HCT116 (cell line): Measurements from ENCODE around the gene TCIRG1. TPM values are rescaled to one million over a fixed set of nuclear protein-coding genes. Genes with fewer than 3 reads are reported as not detected.

ENCODE experiments used
- ATAC-seq: fragments of 200-7000 bp; cut with Tn5 transposase; 2 replicates; pipeline ENCODE4 v1.9.1; 2020; ENCODE audit warnings: mild to moderate bottlenecking, moderate library complexity
- BruUV-seq: library from RNA; stranded (reverse); fragments of 400-500 nt; replicated peaks from 2 replicates; lab custom pipeline; 2021; lab: Mats Ljungman, UMichigan
- CTCF ChIA-PET: fragments of 300-600 bp; sonication (Branson Sonifier 250); formaldehyde crosslinking; loops from one replicate; lab custom pipeline; 2021; ENCODE audit warnings: antibody characterized with exemption; lab: Charles Lee
- POLR2A ChIA-PET: fragments of 300-600, 350-600 bp; sonication (Branson Sonifier 250); formaldehyde crosslinking; loops from one replicate; lab custom pipeline; 2021; ENCODE audit warnings: antibody characterized with exemption; lab: Charles Lee
- RAD21 ChIA-PET, 2 experiments: fragments of 300-600 bp; sonication (Branson Sonifier 250); formaldehyde crosslinking; loops; one replicate each; lab custom pipeline; 2023; ENCODE audit warnings: low total read pairs in 2 of 2; ENCODE audit not compliant: uncharacterized antibody in 2 of 2, unreplicated experiment in 2 of 2, low non-redundant PET in 1 of 2; lab: Charles Lee
- DNase-seq: peaks from one replicate; pipeline ENCODE4 v3.0.0-alpha.2; 2010; ENCODE audit warnings: low read depth, low spot score
- H2AFZ ChIP-seq: fragments of 200-600 bp; shearing (Covaris generic), sonication (generic); 2 replicates; pipeline ENCODE4 v1.6.1; 2017; ENCODE audit warnings: low read depth, mixed run types, mixed read lengths, antibody characterized with exemption, low read length; ENCODE audit not compliant: poor library complexity, severe bottlenecking
- H3K27ac ChIP-seq: 2 replicates; pipeline ENCODE4 v1.5.1; 2012; ENCODE audit warnings: low read depth, low read length
- H3K27me3 ChIP-seq: fragments of 200-600 bp; sonication (generic); 2 replicates; pipeline ENCODE4 v1.6.1; 2016; ENCODE audit warnings: mixed run types, low read length, mixed read lengths; ENCODE audit not compliant: insufficient read depth
- H3K36me3 ChIP-seq, 2 experiments: fragments of 200-500 bp in 1 of 2; fragments of 200-600 bp in 1 of 2; sonication (Bioruptor generic) in 1 of 2; sonication (generic) in 1 of 2; 2 replicates each; pipeline versions ENCODE4 v1.5.1 to v1.6.1; 2014 to 2016; ENCODE audit warnings: low read length in 2 of 2, inconsistent platforms in 1 of 2, mixed read lengths in 1 of 2, mixed run types in 1 of 2; ENCODE audit not compliant: insufficient read depth in 2 of 2, control insufficient read depth in 1 of 2
- H3K4me1 ChIP-seq, 2 experiments: fragments of 200-600 bp in 1 of 2; sonication (generic) in 1 of 2; 2 replicates each; pipeline versions ENCODE4 v1.5.1 to v1.6.1; 2012 to 2017; ENCODE audit warnings: low read length in 2 of 2, inconsistent platforms in 1 of 2, mild to moderate bottlenecking in 1 of 2, mixed read lengths in 1 of 2, mixed run types in 1 of 2, moderate library complexity in 1 of 2; ENCODE audit not compliant: insufficient read depth in 2 of 2, control insufficient read depth in 1 of 2
- H3K4me2 ChIP-seq: fragments of 200-600 bp; sonication (generic); 2 replicates; pipeline ENCODE4 v1.6.1; 2017; ENCODE audit warnings: mixed run types, low read length, mixed read lengths
- H3K4me3 ChIP-seq, 2 experiments: fragments of 200-600 bp in 1 of 2; sonication (generic) in 1 of 2; replicated peaks in 1 of 2; 2 replicates each; pipeline ENCODE4 v1.5.1; 2011 to 2016; ENCODE audit warnings: low read length in 2 of 2, control low read depth in 1 of 2, low read depth in 1 of 2, mild to moderate bottlenecking in 1 of 2, mixed read lengths in 1 of 2, mixed run types in 1 of 2
- H3K79me2 ChIP-seq: fragments of 200-600 bp; sonication (generic); 2 replicates; pipeline ENCODE4 v1.6.1; 2017; ENCODE audit warnings: mild to moderate bottlenecking, mixed run types, low read length, moderate library complexity, mixed read lengths; ENCODE audit not compliant: insufficient read depth
- H3K9ac ChIP-seq: fragments of 200-600 bp; sonication (generic); 2 replicates; pipeline ENCODE4 v1.6.1; 2016; ENCODE audit warnings: low read length, mixed read lengths
- H3K9me2 ChIP-seq: fragments of 200-600 bp; sonication (generic), shearing (Covaris generic); 2 replicates; pipeline ENCODE4 v1.6.1; 2017; ENCODE audit warnings: mixed run types, mild to moderate bottlenecking, moderate library complexity; ENCODE audit not compliant: insufficient read depth
- H3K9me3 ChIP-seq, 2 experiments: fragments of 200-500 bp in 1 of 2; fragments of 200-600 bp in 1 of 2; sonication (Bioruptor generic) in 1 of 2; sonication (generic) in 1 of 2; 2 replicates each; pipeline ENCODE4 v1.6.1; 2014 to 2017; ENCODE audit warnings: low read length in 2 of 2, mixed read lengths in 2 of 2, inconsistent platforms in 1 of 2, low read depth in 1 of 2, mild to moderate bottlenecking in 1 of 2, mixed run types in 1 of 2, moderate library complexity in 1 of 2; ENCODE audit not compliant: control insufficient read depth in 1 of 2, insufficient read depth in 1 of 2
- H4K20me1 ChIP-seq: fragments of 200-600 bp; sonication (generic), shearing (Covaris generic); 2 replicates; pipeline ENCODE4 v1.6.1; 2017; ENCODE audit warnings: mixed run types, mild to moderate bottlenecking, moderate library complexity; ENCODE audit not compliant: insufficient read depth
- EGR1 ChIP-seq: IDR thresholded peaks from 2 replicates; pipeline ENCODE4 v1.6.1; 2012; ENCODE audit warnings: low read depth
- ELF1 ChIP-seq: IDR thresholded peaks from 2 replicates; pipeline ENCODE4 v1.6.1; 2012; ENCODE audit warnings: low read depth, borderline replicate concordance
- EZH2 ChIP-seq: fragments of 200-600 bp; sonication (generic); IDR thresholded peaks from 2 replicates; pipeline ENCODE4 v1.6.1; 2017; ENCODE audit warnings: antibody characterized with exemption, mixed run types
- FOSL1 ChIP-seq: IDR thresholded peaks from 2 replicates; pipeline ENCODE4 v1.6.1; 2012; ENCODE audit warnings: low read depth
- JUND ChIP-seq: IDR thresholded peaks from 2 replicates; pipeline ENCODE4 v1.6.1; 2012
- RAD21 ChIP-seq: IDR thresholded peaks from 2 replicates; pipeline ENCODE4 v1.6.1; 2012; ENCODE audit warnings: low read depth, mild to moderate bottlenecking
- REST ChIP-seq: IDR thresholded peaks from 2 replicates; pipeline ENCODE4 v1.6.1; 2012; ENCODE audit warnings: low read depth
- SRF ChIP-seq: IDR thresholded peaks from 2 replicates; pipeline ENCODE4 v1.6.1; 2012; ENCODE audit warnings: low read depth
- ZFX ChIP-seq: fragments of 450-650 bp; IDR thresholded peaks from 2 replicates; pipeline ENCODE4 v1.6.1; 2017
- intact Hi-C: fragments of 100-400 bp; cut with micrococcal nuclease; formaldehyde crosslinking; loops from 2 replicates; pipeline ENCODE4 v1.10.0; 2022
- total RNA-seq: library from RNA; stranded (reverse); gene quantifications from one replicate; pipeline ENCODE4 v1.2.1, GENCODE V29; 2021; ENCODE audit not compliant: unreplicated experiment

Gene TCIRG1
- total RNA-seq, 1 experiment from 2014 or later, result 101 TPM

- TF ChIP-seq ZFX, result no peak
- TF ChIP-seq JUND, result no peak
- no peak for TF ChIP-seq EZH2
- TF ChIP-seq EGR1, result no peak
These were observed 10.1 kb downstream of the TCIRG1 start (continued) for GRCh38 chr11:68048681-68049508.

- intact Hi-C loops, result no loop called here
- H3K4me2 ChIP-seq, result no peak overlapping the region
- H2AFZ ChIP-seq, result no peak overlapping the region
- no peaks in the 10 kb centered on the region for H3K4me1 ChIP-seq
- no peak for ATAC-seq
- H3K36me3 ChIP-seq, result no peaks in the 10 kb centered on the region; a peak in 1 of 4 replicates
- H4K20me1 ChIP-seq, result no peaks in the 10 kb centered on the region
- H3K9me3 ChIP-seq, result no peaks in the 10 kb centered on the region
- H3K4me3 ChIP-seq, result no peak overlapping the region
- H3K27ac ChIP-seq, result no peak overlapping the region
- no peak overlapping the region for H3K9ac ChIP-seq
- ChIA-PET RAD21 (no interaction called here), POLR2A (no interaction called here), CTCF (no interaction called here)
- no peaks in the 10 kb centered on the region for H3K27me3 ChIP-seq
- no peaks in the 10 kb centered on the region for H3K9me2 ChIP-seq
- TF ChIP-seq ELF1 (no peak), FOSL1 (no peak), RAD21 (no peak), REST (no peak), SRF (no peak)
- no TSS peak for BruUV-seq
- DNase-seq, result no peak
- H3K79me2 ChIP-seq, result no peaks in the 10 kb centered on the region
These were observed 10.9 kb downstream of the TCIRG1 start for GRCh38 chr11:68049509-68050370.
